ENCODE results near the gene TTC23. TPM values are rescaled to one million over a fixed set of nuclear protein-coding genes. Genes with fewer than 3 reads are reported as not detected.

Gene TTC23
- total RNA-seq, 1 donor from 2014 or later, result 32.3 TPM

DNA sequence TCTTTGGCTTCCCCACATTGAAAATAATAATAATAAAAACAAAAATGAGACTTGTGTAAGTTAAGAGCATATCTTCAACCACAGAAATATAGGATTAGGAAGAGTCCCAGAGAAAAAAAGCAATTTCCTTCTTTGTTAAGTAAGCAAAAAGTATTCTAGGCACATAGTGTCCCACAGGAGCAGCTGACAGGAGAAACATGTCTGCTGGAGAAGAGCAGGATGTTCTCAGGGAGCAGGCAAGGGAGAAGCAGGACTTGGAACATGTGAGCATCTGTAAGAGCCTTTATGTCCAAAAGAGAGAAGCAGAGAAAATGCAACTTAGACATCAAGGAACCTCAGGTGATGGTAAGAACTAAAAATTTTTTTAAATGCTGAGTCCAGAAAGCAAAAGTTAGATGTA lies 39.0 kb downstream of the TTC23 start:
- DNase-seq (ENCODE audit: low spot score in 2 of 2, unreplicated experiment in 2 of 2), result no peak
- H3K27ac Mint-ChIP-seq, result no peak overlapping the region
- no peaks in the 10 kb centered on the region for H3K4me1 Mint-ChIP-seq
- H3K4me3 Mint-ChIP-seq, result no peak overlapping the region
- H3K27me3 Mint-ChIP-seq (ENCODE audit: low read depth), result no peaks in the 10 kb centered on the region
- H3K36me3 Mint-ChIP-seq, result peaks cover 26% of the 10 kb centered on the region
- H3K9me3 Mint-ChIP-seq, result peaks cover 16% of the 10 kb centered on the region
- TF ChIP-seq CTCF (IDR thresholded peaks at IDR 0.05; ENCODE audit: unreplicated experiment), result no peak

- no peak overlapping the region for H3K4me3 Mint-ChIP-seq
- DNase-seq (ENCODE audit: low spot score in 2 of 2, unreplicated experiment in 2 of 2), result no peak
- H3K27me3 Mint-ChIP-seq (ENCODE audit: low read depth), result no peaks in the 10 kb centered on the region
- no peak overlapping the region for H3K27ac Mint-ChIP-seq
- no peaks in the 10 kb centered on the region for H3K4me1 Mint-ChIP-seq
- H3K9me3 Mint-ChIP-seq, result peaks cover 22% of the 10 kb centered on the region
- no peak for TF ChIP-seq CTCF (IDR thresholded peaks at IDR 0.05; ENCODE audit: unreplicated experiment)
- H3K36me3 Mint-ChIP-seq, result peaks cover 29% of the 10 kb centered on the region
These were observed 40.1 kb downstream of the TTC23 start for GRCh38 chr15:99209326-99209725.

DNA sequence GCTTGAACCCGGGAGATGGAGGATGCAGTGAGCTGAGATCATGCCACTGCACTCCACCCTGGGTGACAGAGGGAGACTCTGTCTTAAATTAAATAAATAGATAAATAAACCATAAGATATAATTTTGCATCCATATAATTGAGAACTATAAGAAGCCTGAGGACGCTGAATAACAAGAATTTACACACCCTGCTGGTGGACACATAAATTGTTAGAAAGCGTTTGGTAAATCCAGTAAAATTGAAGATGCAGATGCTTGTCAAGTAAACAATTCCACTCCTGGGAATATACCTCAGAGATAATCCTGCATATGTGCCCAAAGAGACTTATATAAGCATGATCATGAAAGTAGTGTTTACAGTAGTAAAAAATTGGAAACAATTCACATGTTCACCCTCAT lies 41.7 kb downstream of the TTC23 start:
- Mint-ChIP-seq H3K27ac (no peak overlapping the region), H3K4me1 (peaks cover 1% of the 10 kb centered on the region), H3K27me3 (ENCODE audit: low read depth) (no peaks in the 10 kb centered on the region), H3K4me3 (no peak overlapping the region), H3K36me3 (peaks cover 29% of the 10 kb centered on the region), H3K9me3 (peaks cover 26% of the 10 kb centered on the region)
- no peak for DNase-seq (ENCODE audit: low spot score in 2 of 2, unreplicated experiment in 2 of 2)
- TF ChIP-seq CTCF (IDR thresholded peaks at IDR 0.05; ENCODE audit: unreplicated experiment), result no peak

GRCh38 chr15:99202176-99202552 lies 47.2 kb downstream of the TTC23 start:
- no peaks in the 10 kb centered on the region for H3K27me3 Mint-ChIP-seq (ENCODE audit: low read depth)
- no peak for DNase-seq (ENCODE audit: low spot score in 2 of 2, unreplicated experiment in 2 of 2)
- H3K4me3 Mint-ChIP-seq, result no peak overlapping the region
- peaks cover 32% of the 10 kb centered on the region for H3K9me3 Mint-ChIP-seq
- no peak for TF ChIP-seq CTCF (IDR thresholded peaks at IDR 0.05; ENCODE audit: unreplicated experiment)
- peaks cover 8% of the 10 kb centered on the region for H3K4me1 Mint-ChIP-seq
- H3K36me3 Mint-ChIP-seq, result peaks cover 39% of the 10 kb centered on the region
- peak overlapping the region; percentile 61 for H3K27ac Mint-ChIP-seq

DNA sequence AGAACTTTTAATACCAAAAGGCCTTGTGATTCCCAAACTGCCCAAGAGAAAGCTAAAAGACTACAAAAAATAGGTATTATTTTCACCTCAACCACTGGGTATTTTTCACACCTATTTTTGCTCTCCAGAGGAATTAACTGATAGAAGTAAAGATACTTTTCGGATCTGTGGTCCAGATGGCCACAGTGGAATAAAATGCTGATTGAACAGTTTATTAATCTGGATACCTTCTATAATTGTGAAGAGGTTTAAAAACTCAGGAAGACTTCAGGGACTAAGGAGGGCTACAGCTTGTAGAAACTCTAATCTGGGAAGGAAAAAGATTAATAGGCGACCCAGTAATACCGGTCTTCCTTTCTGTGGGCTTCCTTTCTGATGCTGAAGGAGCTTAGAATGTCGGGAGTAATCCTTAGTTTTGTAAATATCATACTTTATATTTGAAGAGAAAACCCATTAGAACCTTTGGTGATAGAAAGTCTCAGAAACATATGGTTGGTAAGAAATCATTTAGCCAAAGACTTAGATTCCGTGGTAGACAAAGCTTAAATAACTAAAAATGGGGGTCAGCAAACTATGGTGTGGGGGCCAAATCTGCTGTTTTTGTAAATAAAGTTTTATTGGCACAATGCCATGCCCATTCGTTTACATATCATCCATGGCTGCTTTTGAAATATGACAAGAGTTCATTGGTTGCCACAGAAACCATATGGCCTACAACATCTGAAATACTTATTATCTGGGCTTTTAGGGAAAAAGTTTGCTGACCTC lies 47.8 kb downstream of the TTC23 start:
- Mint-ChIP-seq H3K4me1 (peaks cover 8% of the 10 kb centered on the region), H3K9me3 (peaks cover 29% of the 10 kb centered on the region), H3K36me3 (peaks cover 40% of the 10 kb centered on the region), H3K4me3 (no peak overlapping the region), H3K27me3 (ENCODE audit: low read depth) (no peaks in the 10 kb centered on the region), H3K27ac (peak overlapping the region; percentile 61)
- DNase-seq (ENCODE audit: low spot score in 2 of 2, unreplicated experiment in 2 of 2), result no peak
- TF ChIP-seq CTCF (IDR thresholded peaks at IDR 0.05; ENCODE audit: unreplicated experiment), result no peak

Measured in mesothelial cell of epicardium (in vitro differentiated cells).